Measurements from ENCODE around the gene POP5. TPM values are rescaled to one million over a fixed set of nuclear protein-coding genes. Genes with fewer than 3 reads are reported as not detected.

POP5 gene
- total RNA-seq, 1 experiment from 2014 or later = 43.7 TPM

- ATAC-seq (0 out of 2 replicates have a peak, but pooled peaks have one; percentile 24), DNase-seq (ENCODE audit: low read depth, low spot score) (no peak)
- Histone ChIP-seq H3K9me3 (ENCODE audit: control insufficient read depth, insufficient read depth, low read depth, low read length) (no peaks in the 10 kb centered on the region), H3K4me1 (ENCODE audit: control insufficient read depth, insufficient read depth, low read length) (no peaks in the 10 kb centered on the region), H3K27ac (ENCODE audit: low read length) (no peak overlapping the region), H3K36me3 (ENCODE audit: control insufficient read depth, insufficient read depth, low read length) (no peaks in the 10 kb centered on the region), H3K4me3 (ENCODE audit: low read depth in 2 of 2, low read length in 2 of 2) (no peak overlapping the region), H3K27me3 (ENCODE audit: control insufficient read depth, insufficient read depth, low read length) (no peaks in the 10 kb centered on the region)
- no peak for TF ChIP-seq SIN3A (IDR thresholded peaks at IDR 0.05; ENCODE audit: borderline replicate concordance, insufficient read depth, low read depth, low read length)
- no peak for TF ChIP-seq POLR2AphosphoS5 (IDR thresholded peaks at IDR 0.05; ENCODE audit: low read depth, low read length)
- no peak for TF ChIP-seq REST (IDR thresholded peaks at IDR 0.05; ENCODE audit: insufficient read depth in 1 of 2, low read depth in 2 of 2, low read length in 1 of 2)
- TF ChIP-seq, protein P1, sequence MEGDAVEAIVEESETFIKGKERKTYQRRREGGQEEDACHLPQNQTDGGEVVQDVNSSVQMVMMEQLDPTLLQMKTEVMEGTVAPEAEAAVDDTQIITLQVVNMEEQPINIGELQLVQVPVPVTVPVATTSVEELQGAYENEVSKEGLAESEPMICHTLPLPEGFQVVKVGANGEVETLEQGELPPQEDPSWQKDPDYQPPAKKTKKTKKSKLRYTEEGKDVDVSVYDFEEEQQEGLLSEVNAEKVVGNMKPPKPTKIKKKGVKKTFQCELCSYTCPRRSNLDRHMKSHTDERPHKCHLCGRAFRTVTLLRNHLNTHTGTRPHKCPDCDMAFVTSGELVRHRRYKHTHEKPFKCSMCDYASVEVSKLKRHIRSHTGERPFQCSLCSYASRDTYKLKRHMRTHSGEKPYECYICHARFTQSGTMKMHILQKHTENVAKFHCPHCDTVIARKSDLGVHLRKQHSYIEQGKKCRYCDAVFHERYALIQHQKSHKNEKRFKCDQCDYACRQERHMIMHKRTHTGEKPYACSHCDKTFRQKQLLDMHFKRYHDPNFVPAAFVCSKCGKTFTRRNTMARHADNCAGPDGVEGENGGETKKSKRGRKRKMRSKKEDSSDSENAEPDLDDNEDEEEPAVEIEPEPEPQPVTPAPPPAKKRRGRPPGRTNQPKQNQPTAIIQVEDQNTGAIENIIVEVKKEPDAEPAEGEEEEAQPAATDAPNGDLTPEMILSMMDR (IDR thresholded peaks at IDR 0.05) = no peak
- TF ChIP-seq TCF7L2 (IDR thresholded peaks at IDR 0.05; ENCODE audit: low read depth, low read length) = no peak
- ChIA-PET POLR2A (no interaction called here), CTCF (interaction anchor here (0.6 kb wide), 1 partner anchor 115 kb away, joined by 3 read pairs; no protein-coding TSS in a partner anchor)
- intact Hi-C loops (cut with micrococcal nuclease; ENCODE audit: unreplicated experiment) (no loop called here), in situ Hi-C loops (cut with HindIII; ENCODE audit: low pct_unique_long_range_greater_than_20kb, low sequenced_read_pairs) (no loop called here)
- BruUV-seq (replicated peaks) = no TSS peak
These were observed 9.7 kb upstream of the POP5 start for GRCh38 chr12:120590741-120591407.

DNA sequence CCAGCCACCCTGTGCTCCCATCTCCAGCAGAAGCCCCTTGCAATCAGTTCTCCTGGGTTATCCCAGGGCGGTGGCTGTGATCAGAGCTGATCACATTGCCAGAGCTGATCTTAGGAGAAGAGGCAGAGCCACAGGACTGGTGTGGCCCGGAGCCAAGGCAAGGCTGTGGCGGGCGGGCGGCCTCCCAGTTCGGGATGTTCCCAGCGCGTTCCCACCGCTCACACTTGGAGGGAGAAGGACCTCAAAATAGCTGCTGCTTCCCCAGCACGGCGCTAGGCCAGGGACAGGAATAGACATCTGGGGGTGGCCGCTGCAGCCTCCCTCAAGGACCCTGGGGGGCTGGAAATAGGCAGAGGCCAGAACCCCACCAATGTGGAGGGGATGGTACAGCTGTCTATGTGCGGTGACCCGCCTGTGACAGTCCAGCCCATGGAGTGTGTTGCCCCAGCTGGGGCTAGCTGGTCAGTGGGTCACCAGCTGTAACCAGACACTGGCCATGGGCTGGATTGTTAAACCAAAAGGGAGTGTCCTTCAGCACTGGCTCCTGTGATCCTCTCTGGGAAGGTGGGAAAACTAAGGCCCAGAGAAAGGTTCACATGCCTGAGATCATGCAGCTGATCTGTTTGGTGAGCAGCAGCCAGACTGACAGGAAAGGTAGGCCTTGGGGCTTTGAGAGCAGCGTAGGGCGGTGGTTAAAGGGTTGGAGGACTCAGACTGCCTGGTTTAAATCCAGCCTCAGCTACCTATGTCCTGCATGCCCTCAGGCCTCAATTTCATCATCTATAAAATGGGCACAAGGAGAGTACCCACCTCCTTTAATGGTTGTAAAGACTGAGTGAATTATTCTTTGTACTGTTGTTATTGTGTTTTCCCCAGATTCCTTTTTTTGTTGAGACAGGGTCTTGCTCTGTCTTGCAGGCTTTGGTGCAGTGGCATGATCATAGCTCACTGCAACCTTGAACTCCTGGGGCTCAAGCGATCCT is 8.0 kb upstream of the POP5 start:
- H3K4me3 ChIP-seq (ENCODE audit: low read depth in 2 of 2, low read length in 2 of 2) = no peak overlapping the region
- H3K27ac ChIP-seq (ENCODE audit: low read length) = no peak overlapping the region
- DNase-seq (ENCODE audit: low read depth, low spot score) (no peak), ATAC-seq (no peak)
- H3K36me3 ChIP-seq (ENCODE audit: control insufficient read depth, insufficient read depth, low read length) = no peaks in the 10 kb centered on the region
- TF ChIP-seq, protein P1 (IDR thresholded peaks at IDR 0.05) = no peak
- TF ChIP-seq TCF7L2 (IDR thresholded peaks at IDR 0.05; ENCODE audit: low read depth, low read length) (no peak), SIN3A (IDR thresholded peaks at IDR 0.05; ENCODE audit: borderline replicate concordance, insufficient read depth, low read depth, low read length) (no peak), POLR2AphosphoS5 (IDR thresholded peaks at IDR 0.05; ENCODE audit: low read depth, low read length) (no peak), REST (IDR thresholded peaks at IDR 0.05; ENCODE audit: insufficient read depth in 1 of 2, low read depth in 2 of 2, low read length in 1 of 2) (no peak)
- in situ Hi-C loops (cut with HindIII; ENCODE audit: low pct_unique_long_range_greater_than_20kb, low sequenced_read_pairs) = no loop called here
- intact Hi-C loops (cut with micrococcal nuclease; ENCODE audit: unreplicated experiment) = no loop called here
- no TSS peak for BruUV-seq (replicated peaks)
- H3K9me3 ChIP-seq (ENCODE audit: control insufficient read depth, insufficient read depth, low read depth, low read length) = no peaks in the 10 kb centered on the region
- ChIA-PET CTCF (interaction anchor here (0.6 kb wide), 1 partner anchor 521 kb away, joined by 3 read pairs; no protein-coding TSS in a partner anchor), POLR2A (interaction anchor here (0.6 kb wide), 1 partner anchor 229 kb away, joined by 3 read pairs; no protein-coding TSS in a partner anchor)
- no peaks in the 10 kb centered on the region for H3K4me1 ChIP-seq (ENCODE audit: control insufficient read depth, insufficient read depth, low read length)
- H3K27me3 ChIP-seq (ENCODE audit: control insufficient read depth, insufficient read depth, low read length) = no peaks in the 10 kb centered on the region
